OCI-LY1 (cell line): ENCODE data around the gene IQSEC1.

Experiments used
- H2AFZ ChIP-seq: fragments of 200-600 bp; sonication (generic), shearing (Covaris generic); 2 replicates; pipeline ENCODE4 v1.6.0; 2014; ENCODE audit warnings: antibody characterized with exemption, mild to moderate bottlenecking, low read length
- H3F3A ChIP-seq: fragments of 200-600 bp; sonication (generic), shearing (Covaris generic); 2 replicates; pipeline ENCODE4 v1.6.0; 2014; ENCODE audit warnings: mild to moderate bottlenecking, antibody characterized with exemption, low read length, moderate library complexity; ENCODE audit not compliant: insufficient read depth
- H3K27ac ChIP-seq: fragments of 200-600 bp; sonication (generic); 2 replicates; pipeline ENCODE4 v1.5.1; 2014; ENCODE audit warnings: low read length, mixed run types, mild to moderate bottlenecking, low read depth; ENCODE audit not compliant: poor library complexity, severe bottlenecking
- H3K27me3 ChIP-seq: fragments of 200-600 bp; sonication (generic); 2 replicates; pipeline ENCODE4 v1.6.0; 2014; ENCODE audit warnings: antibody characterized with exemption, mild to moderate bottlenecking, low read length, moderate library complexity; ENCODE audit not compliant: insufficient read depth
- H3K36me3 ChIP-seq: fragments of 200-600 bp; sonication (generic); 2 replicates; pipeline ENCODE4 v1.6.1; 2014; ENCODE audit warnings: mild to moderate bottlenecking, antibody characterized with exemption, low read length, moderate library complexity, mixed read lengths; ENCODE audit not compliant: insufficient read depth
- H3K4me1 ChIP-seq: fragments of 200-600 bp; sonication (generic); 2 replicates; pipeline ENCODE4 v1.5.1; 2014; ENCODE audit warnings: mild to moderate bottlenecking, low read length, moderate library complexity; ENCODE audit not compliant: insufficient read depth, severe bottlenecking
- H3K4me2 ChIP-seq: fragments of 200-600 bp; sonication (generic), shearing (Covaris generic); 2 replicates; pipeline ENCODE4 v1.6.1; 2014; ENCODE audit warnings: low read length
- H3K4me3 ChIP-seq: fragments of 200-600 bp; sonication (generic); 2 replicates; pipeline ENCODE4 v1.5.1; 2014; ENCODE audit warnings: low read length, low read depth, mild to moderate bottlenecking, mixed read lengths; ENCODE audit not compliant: poor library complexity, severe bottlenecking
- H3K79me2 ChIP-seq: fragments of 200-600 bp; shearing (Covaris generic); 2 replicates; pipeline ENCODE4 v1.6.1; 2016; ENCODE audit warnings: mixed run types, low read length, mixed read lengths; ENCODE audit not compliant: insufficient read depth
- H3K9ac ChIP-seq: fragments of 200-600 bp; sonication (generic), shearing (Covaris generic); 2 replicates; pipeline ENCODE4 v1.6.1; 2014; ENCODE audit warnings: mild to moderate bottlenecking, low read length, mixed read lengths
- H3K9me2 ChIP-seq: fragments of 200-600 bp; sonication (generic), shearing (Covaris generic); 2 replicates; pipeline ENCODE4 v1.6.1; 2014; ENCODE audit warnings: low read depth, mild to moderate bottlenecking, low read length, mixed read lengths
- H3K9me3 ChIP-seq: fragments of 200-600 bp; shearing (Covaris generic); 2 replicates; pipeline ENCODE4 v1.6.1; 2014; ENCODE audit warnings: low read length, mixed read lengths
- H4K20me1 ChIP-seq: fragments of 200-600 bp; sonication (generic), shearing (Covaris generic); 2 replicates; pipeline ENCODE4 v1.6.0; 2016; ENCODE audit warnings: mild to moderate bottlenecking, low read length; ENCODE audit not compliant: insufficient read depth
- EZH2 ChIP-seq: fragments of 200-600 bp; sonication (generic), shearing (Covaris generic); IDR thresholded peaks from 2 replicates; pipeline ENCODE4 v1.8.0; 2017; ENCODE audit warnings: borderline replicate concordance, mixed run types, mild to moderate bottlenecking, antibody characterized with exemption, low read length, moderate library complexity, mixed read lengths
- TF ChIP-seq, protein P1 (sequence below): fragments of 200-600 bp; sonication (generic), shearing (Covaris generic); IDR thresholded peaks from 2 replicates; pipeline ENCODE4 v1.5.1; 2017; ENCODE audit warnings: mild to moderate bottlenecking, antibody characterized with exemption, low read length, moderate library complexity, mixed read lengths

The IQSEC1 gene

GRCh38 chr3:12970684-12971083 lies 102.5 kb downstream of the IQSEC1 start:
- H3K9ac ChIP-seq: no peak overlapping the region
- no peak overlapping the region for H3K4me2 ChIP-seq
- TF ChIP-seq EZH2: no peak
- TF ChIP-seq, protein P1, sequence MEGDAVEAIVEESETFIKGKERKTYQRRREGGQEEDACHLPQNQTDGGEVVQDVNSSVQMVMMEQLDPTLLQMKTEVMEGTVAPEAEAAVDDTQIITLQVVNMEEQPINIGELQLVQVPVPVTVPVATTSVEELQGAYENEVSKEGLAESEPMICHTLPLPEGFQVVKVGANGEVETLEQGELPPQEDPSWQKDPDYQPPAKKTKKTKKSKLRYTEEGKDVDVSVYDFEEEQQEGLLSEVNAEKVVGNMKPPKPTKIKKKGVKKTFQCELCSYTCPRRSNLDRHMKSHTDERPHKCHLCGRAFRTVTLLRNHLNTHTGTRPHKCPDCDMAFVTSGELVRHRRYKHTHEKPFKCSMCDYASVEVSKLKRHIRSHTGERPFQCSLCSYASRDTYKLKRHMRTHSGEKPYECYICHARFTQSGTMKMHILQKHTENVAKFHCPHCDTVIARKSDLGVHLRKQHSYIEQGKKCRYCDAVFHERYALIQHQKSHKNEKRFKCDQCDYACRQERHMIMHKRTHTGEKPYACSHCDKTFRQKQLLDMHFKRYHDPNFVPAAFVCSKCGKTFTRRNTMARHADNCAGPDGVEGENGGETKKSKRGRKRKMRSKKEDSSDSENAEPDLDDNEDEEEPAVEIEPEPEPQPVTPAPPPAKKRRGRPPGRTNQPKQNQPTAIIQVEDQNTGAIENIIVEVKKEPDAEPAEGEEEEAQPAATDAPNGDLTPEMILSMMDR: no peak

DNA sequence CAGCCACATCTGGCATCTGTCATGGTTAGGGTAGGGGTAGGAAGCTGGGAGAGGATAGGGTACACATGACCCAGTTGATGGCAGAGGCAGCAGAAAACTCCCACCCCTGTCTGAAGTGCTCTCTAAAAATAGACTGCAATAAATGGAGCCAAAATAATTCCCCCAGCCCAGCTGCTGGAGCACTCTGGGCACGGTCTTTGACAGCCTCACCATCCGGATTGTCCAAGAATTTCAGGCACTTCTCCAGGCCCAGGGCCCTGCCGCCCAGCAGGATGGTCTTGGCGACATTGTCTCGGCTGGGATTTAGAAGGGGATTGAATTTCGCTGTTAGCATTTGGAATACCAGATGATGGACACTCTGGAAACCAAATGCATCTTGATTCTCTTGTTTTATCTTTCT lies 103.7 kb downstream of the IQSEC1 start:
- no peak for TF ChIP-seq EZH2
- TF ChIP-seq, protein P1: no peak
- Histone ChIP-seq H3K9me2 (no peaks in the 10 kb centered on the region), H2AFZ (no peak overlapping the region), H3K79me2 (no peaks in the 10 kb centered on the region), H4K20me1 (no peaks in the 10 kb centered on the region), H3K4me3 (no peak overlapping the region), H3K4me2 (no peak overlapping the region), H3K27ac (no peak overlapping the region), H3K36me3 (no peaks in the 10 kb centered on the region), H3K9ac (no peak overlapping the region), H3K9me3 (no peaks in the 10 kb centered on the region), H3K4me1 (no peaks in the 10 kb centered on the region), H3K27me3 (no peaks in the 10 kb centered on the region), H3F3A (no peaks in the 10 kb centered on the region)

More at GRCh38 chr3:12970684-12971083, 102.5 kb downstream of the IQSEC1 start:
- Histone ChIP-seq H4K20me1 (no peaks in the 10 kb centered on the region), H3K27ac (no peak overlapping the region), H3K9me3 (no peaks in the 10 kb centered on the region), H3K36me3 (no peaks in the 10 kb centered on the region), H3K4me1 (no peaks in the 10 kb centered on the region), H3K79me2 (no peaks in the 10 kb centered on the region), H3K9me2 (no peaks in the 10 kb centered on the region), H2AFZ (no peak overlapping the region), H3K27me3 (no peaks in the 10 kb centered on the region), H3F3A (no peaks in the 10 kb centered on the region), H3K4me3 (no peak overlapping the region)

- H2AFZ ChIP-seq: no peak overlapping the region
- H3K79me2 ChIP-seq: no peaks in the 10 kb centered on the region
- TF ChIP-seq, protein P1: no peak
- TF ChIP-seq EZH2: no peak
- H3K36me3 ChIP-seq: no peaks in the 10 kb centered on the region
- H3F3A ChIP-seq: no peaks in the 10 kb centered on the region
- no peaks in the 10 kb centered on the region for H3K4me1 ChIP-seq
- H4K20me1 ChIP-seq: no peaks in the 10 kb centered on the region
- H3K9ac ChIP-seq: no peak overlapping the region
- no peaks in the 10 kb centered on the region for H3K9me2 ChIP-seq
- no peaks in the 10 kb centered on the region for H3K27me3 ChIP-seq
- no peak overlapping the region for H3K4me2 ChIP-seq
- no peaks in the 10 kb centered on the region for H3K9me3 ChIP-seq
- no peak overlapping the region for H3K27ac ChIP-seq
- H3K4me3 ChIP-seq: no peak overlapping the region
Measured at GRCh38 chr3:12968541-12968940, 104.7 kb downstream of the IQSEC1 start.
